ENCODE data around the gene PTPRM.

The PTPRM gene

DNA sequence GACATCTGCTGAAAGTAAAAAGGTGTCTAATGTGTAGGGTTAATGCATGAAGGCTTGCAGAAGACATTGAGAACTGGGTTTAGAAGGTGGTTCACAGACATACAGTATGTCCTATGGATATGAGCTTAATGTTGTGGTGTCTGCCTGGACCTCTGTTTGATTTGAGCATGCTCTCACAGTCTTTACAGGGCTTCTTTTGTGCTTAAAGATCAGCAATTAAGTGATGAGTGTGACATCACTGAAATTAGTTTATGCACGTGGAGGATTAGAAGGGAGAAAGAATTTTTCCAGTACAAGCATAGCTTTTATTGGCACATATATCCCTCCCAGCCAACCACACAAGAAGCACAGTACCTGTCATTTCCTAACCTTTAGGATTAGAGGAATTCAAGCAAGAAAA, 674.6 kb downstream of the PTPRM start:
- no peak overlapping the region for H3K4me3 ChIP-seq (ENCODE audit: extremely low read depth, insufficient read depth, low read length, poor library complexity, severe bottlenecking)
- WGBS, 2 experiments (ENCODE audit: insufficient coverage in 2 of 2) = no CpG with 5 or more reads among the region's 1 CpG
- H3K36me3 ChIP-seq (ENCODE audit: control insufficient read depth, insufficient read depth, low read length) = no peaks in the 10 kb centered on the region
- H3K9me3 ChIP-seq (ENCODE audit: control insufficient read depth, low read length) = no peaks in the 10 kb centered on the region
- no peaks in the 10 kb centered on the region for H3K4me1 ChIP-seq (ENCODE audit: control insufficient read depth, insufficient read depth, low read length, poor library complexity, severe bottlenecking)
- no peak overlapping the region for H3K27ac ChIP-seq (ENCODE audit: low read depth, low read length, severe bottlenecking)

DNA sequence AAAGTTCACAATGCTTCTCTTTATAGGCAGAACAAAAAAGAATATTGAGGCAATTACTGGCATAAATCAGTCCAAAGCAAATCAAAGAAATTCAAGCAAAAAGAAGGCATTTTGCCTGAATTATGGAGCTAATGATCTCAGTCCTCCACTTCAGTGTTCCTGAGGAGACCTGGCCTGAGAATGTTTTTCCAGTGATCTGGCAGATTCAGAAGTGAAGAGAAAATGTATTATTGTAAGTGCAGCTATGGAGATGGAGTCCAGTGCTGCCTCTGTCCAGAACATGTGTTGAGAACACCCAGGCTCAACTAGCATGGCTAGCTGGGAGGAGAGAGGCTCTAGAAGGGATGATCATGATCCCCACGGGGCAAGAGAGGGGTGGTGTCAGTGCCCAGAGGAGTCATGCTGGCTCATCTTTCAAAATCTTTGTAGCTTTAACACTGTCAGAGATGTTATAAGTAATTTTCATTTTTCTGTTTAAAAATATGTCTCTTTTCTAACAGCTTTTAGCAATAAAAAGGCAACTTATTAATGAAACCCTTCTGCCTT, 675.1 kb downstream of the PTPRM start:
- Histone ChIP-seq H3K4me1 (ENCODE audit: control insufficient read depth, insufficient read depth, low read length, poor library complexity, severe bottlenecking) (no peaks in the 10 kb centered on the region), H3K27ac (ENCODE audit: low read depth, low read length, severe bottlenecking) (no peak overlapping the region), H3K4me3 (ENCODE audit: extremely low read depth, insufficient read depth, low read length, poor library complexity, severe bottlenecking) (no peak overlapping the region), H3K9me3 (ENCODE audit: control insufficient read depth, low read length) (no peaks in the 10 kb centered on the region), H3K36me3 (ENCODE audit: control insufficient read depth, insufficient read depth, low read length) (no peaks in the 10 kb centered on the region)
- 88% methylated on average over 1 of the region's 1 CpG; no CpG with 5 or more reads in 1 of the 2 experiments for WGBS, 2 experiments (ENCODE audit: insufficient coverage in 2 of 2)

DNA sequence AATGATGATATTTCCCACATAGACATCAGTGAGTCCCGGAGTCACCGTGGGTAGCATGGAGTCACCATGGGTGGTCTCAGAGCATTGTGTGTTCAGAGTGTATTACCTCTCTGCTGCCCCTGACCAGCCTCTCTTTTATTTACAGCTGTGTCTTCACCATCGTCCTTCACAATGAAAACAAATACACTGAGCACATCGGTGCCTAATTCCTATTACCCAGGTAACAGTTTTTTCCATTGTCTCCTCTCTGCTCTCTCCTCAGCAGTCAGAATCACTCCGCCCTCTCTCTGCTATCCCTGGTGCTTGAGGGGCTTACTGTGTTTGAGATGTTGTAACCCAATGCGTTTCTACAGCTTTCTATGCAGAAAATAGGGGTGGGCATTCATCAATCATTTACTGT, 680.6 kb downstream of the PTPRM start:
- no peaks in the 10 kb centered on the region for H3K9me3 ChIP-seq (ENCODE audit: control insufficient read depth, low read length)
- no peaks in the 10 kb centered on the region for H3K4me1 ChIP-seq (ENCODE audit: control insufficient read depth, insufficient read depth, low read length, poor library complexity, severe bottlenecking)
- H3K4me3 ChIP-seq (ENCODE audit: extremely low read depth, insufficient read depth, low read length, poor library complexity, severe bottlenecking) = no peak overlapping the region
- no peak overlapping the region for H3K27ac ChIP-seq (ENCODE audit: low read depth, low read length, severe bottlenecking)
- 68 to 75% methylated on average over 4 to 6 of the region's 6 CpGs for WGBS, 2 experiments (ENCODE audit: insufficient coverage in 2 of 2)
- H3K36me3 ChIP-seq (ENCODE audit: control insufficient read depth, insufficient read depth, low read length) = no peaks in the 10 kb centered on the region

DNA sequence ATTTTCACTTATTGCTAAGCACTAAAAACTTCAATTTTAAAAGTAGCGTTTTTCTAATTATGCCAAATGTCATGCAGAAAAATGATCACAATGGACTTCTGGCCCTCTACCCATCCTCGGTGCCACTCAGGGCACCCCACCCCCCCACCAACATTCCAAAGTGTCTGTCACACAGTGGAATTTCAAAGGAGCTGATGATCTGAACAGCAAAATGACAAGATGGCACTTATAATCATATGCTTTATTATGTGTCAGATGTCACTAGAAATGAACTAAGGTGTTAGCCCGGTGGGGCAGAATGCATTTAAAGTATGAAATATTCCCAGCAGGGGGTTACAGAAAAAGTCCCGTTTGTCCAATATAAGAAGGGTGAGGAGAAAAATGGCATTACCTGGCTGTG, 681.5 kb downstream of the PTPRM start:
- no peaks in the 10 kb centered on the region for H3K9me3 ChIP-seq (ENCODE audit: control insufficient read depth, low read length)
- H3K4me1 ChIP-seq (ENCODE audit: control insufficient read depth, insufficient read depth, low read length, poor library complexity, severe bottlenecking) = no peaks in the 10 kb centered on the region
- H3K36me3 ChIP-seq (ENCODE audit: control insufficient read depth, insufficient read depth, low read length) = no peaks in the 10 kb centered on the region
- H3K4me3 ChIP-seq (ENCODE audit: extremely low read depth, insufficient read depth, low read length, poor library complexity, severe bottlenecking) = no peak overlapping the region
- WGBS, 2 experiments (ENCODE audit: insufficient coverage in 2 of 2) = 89% methylated on average over 3 of the region's 4 CpGs
- H3K27ac ChIP-seq (ENCODE audit: low read depth, low read length, severe bottlenecking) = no peak overlapping the region

DNA sequence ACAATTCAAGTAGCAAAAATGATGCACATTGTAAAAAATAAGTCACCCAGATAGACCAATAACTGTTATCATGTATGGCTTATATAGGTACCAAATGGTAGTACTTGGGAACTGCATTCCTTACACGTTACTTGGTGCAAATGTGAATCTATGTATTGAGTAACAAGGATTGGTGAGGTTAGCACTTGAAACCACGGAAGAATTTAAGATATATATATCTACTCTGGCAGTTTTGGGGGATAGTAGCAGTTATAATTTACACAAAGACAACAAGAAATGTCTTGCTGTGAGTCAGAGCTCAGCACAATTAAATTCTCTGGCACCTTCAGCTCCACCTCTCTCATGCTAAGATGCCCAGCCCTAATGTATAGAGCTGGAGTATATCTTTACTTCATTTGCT, 682.7 kb downstream of the PTPRM start:
- Histone ChIP-seq H3K4me3 (ENCODE audit: extremely low read depth, insufficient read depth, low read length, poor library complexity, severe bottlenecking) (no peak overlapping the region), H3K4me1 (ENCODE audit: control insufficient read depth, insufficient read depth, low read length, poor library complexity, severe bottlenecking) (no peaks in the 10 kb centered on the region), H3K9me3 (ENCODE audit: control insufficient read depth, low read length) (no peaks in the 10 kb centered on the region), H3K27ac (ENCODE audit: low read depth, low read length, severe bottlenecking) (no peak overlapping the region), H3K36me3 (ENCODE audit: control insufficient read depth, insufficient read depth, low read length) (no peaks in the 10 kb centered on the region)
- WGBS, 2 experiments (ENCODE audit: insufficient coverage in 2 of 2) = 100% methylated on average over 1 of the region's 2 CpGs; no CpG with 5 or more reads in 1 of the 2 experiments

DNA sequence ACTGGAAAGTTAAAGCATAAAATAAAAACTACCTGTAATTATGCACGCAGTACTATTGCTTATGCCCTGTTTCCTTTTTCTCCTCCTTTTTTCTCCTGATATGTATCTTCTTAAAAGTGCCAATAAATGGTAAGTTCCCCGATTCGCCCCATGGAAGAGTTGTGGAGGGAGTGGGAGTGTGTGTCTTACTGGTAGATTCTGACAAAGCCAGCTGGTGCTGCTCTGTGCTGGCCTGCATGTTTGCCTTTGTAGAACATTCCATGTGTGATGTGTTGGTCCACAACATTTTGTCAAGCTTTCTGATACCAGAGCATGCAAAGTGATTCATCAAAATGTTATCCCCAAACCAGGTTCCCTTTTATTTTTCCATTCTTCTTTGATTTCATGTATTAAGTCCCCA, 685.3 kb downstream of the PTPRM start:
- H3K27ac ChIP-seq (ENCODE audit: low read depth, low read length, severe bottlenecking) = no peak overlapping the region
- H3K4me1 ChIP-seq (ENCODE audit: control insufficient read depth, insufficient read depth, low read length, poor library complexity, severe bottlenecking) = no peaks in the 10 kb centered on the region
- no peak overlapping the region for H3K4me3 ChIP-seq (ENCODE audit: extremely low read depth, insufficient read depth, low read length, poor library complexity, severe bottlenecking)
- no peaks in the 10 kb centered on the region for H3K36me3 ChIP-seq (ENCODE audit: control insufficient read depth, insufficient read depth, low read length)
- WGBS, 2 experiments (ENCODE audit: insufficient coverage in 2 of 2) = no CpG with 5 or more reads among the region's 3 CpGs
- no peaks in the 10 kb centered on the region for H3K9me3 ChIP-seq (ENCODE audit: control insufficient read depth, low read length)

DNA sequence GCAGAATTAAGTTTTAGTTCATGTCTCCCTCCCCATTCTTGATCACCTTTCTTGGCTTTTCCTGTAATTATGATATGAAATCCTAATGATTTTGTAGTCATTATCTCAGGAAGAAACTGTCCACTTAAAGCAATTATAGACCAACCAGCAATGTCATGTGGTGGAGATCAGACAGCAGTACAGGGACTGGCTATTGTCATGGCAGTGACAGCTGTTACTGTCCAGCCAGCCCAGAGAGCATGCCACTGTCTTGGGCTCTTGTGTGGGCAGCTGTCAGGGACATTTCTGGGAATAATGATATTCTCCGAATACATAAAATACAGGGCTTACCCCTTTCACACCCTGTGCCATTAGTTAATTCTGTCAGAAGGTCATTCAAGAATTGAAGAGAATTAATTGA, 686.8 kb downstream of the PTPRM start:
- Histone ChIP-seq H3K4me3 (ENCODE audit: extremely low read depth, insufficient read depth, low read length, poor library complexity, severe bottlenecking) (no peak overlapping the region), H3K36me3 (ENCODE audit: control insufficient read depth, insufficient read depth, low read length) (no peaks in the 10 kb centered on the region), H3K4me1 (ENCODE audit: control insufficient read depth, insufficient read depth, low read length, poor library complexity, severe bottlenecking) (no peaks in the 10 kb centered on the region), H3K27ac (ENCODE audit: low read depth, low read length, severe bottlenecking) (no peak overlapping the region), H3K9me3 (ENCODE audit: control insufficient read depth, low read length) (no peaks in the 10 kb centered on the region)
- WGBS, 2 experiments (ENCODE audit: insufficient coverage in 2 of 2) = no CpG with 5 or more reads among the region's 1 CpG

DNA sequence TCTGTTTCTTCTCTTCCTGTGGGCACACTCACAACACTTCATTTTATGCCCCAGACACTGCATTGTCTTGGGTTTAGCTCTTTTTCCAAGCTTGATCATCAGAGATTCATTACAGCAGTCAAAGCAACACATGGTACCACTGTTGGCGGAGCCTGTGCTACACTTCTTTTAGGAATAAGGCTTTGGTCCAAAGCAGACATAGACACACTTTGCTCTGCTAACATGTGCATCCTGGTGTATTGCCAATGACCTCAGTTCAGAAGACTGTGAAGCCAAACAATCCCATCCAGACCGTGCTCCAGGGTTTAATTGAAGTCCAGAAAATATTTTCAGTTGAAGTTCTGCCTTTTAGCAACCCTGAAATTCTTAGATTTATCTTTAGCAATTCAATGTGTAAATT, 687.5 kb downstream of the PTPRM start:
- no peaks in the 10 kb centered on the region for H3K36me3 ChIP-seq (ENCODE audit: control insufficient read depth, insufficient read depth, low read length)
- WGBS, 2 experiments (ENCODE audit: insufficient coverage in 2 of 2) = 89 to 93% methylated on average over 2 of the region's 2 CpGs
- H3K9me3 ChIP-seq (ENCODE audit: control insufficient read depth, low read length) = no peaks in the 10 kb centered on the region
- no peak overlapping the region for H3K4me3 ChIP-seq (ENCODE audit: extremely low read depth, insufficient read depth, low read length, poor library complexity, severe bottlenecking)
- no peaks in the 10 kb centered on the region for H3K4me1 ChIP-seq (ENCODE audit: control insufficient read depth, insufficient read depth, low read length, poor library complexity, severe bottlenecking)
- no peak overlapping the region for H3K27ac ChIP-seq (ENCODE audit: low read depth, low read length, severe bottlenecking)

DNA sequence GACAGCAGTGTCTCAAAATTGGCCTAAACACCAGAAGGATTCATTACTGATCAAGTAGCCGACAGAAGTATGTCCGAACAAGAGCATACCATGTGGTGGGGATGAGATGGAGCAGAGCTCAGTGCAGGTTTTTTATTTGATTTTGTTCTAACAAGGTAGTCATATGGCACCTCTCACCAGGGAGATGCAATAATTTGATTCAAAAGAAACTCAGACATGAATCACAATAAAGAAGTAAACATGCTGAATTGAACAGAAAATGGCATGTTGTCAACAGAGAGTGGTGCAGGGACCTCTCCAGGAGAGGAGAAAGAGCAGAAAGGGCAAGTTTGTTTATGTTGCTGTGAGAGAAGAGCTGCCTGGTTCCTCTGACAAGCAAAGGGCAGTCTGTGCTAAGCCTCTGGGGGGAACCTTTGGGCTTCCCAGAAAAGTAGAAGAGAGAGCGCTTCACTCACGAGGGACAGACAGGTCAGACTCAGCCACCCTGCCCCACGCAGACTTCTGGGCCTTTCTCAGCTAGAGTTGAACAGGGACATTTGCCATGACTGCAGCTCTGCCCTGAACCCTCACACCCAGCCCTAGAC, 690.8 kb downstream of the PTPRM start:
- H3K4me1 ChIP-seq (ENCODE audit: control insufficient read depth, insufficient read depth, low read length, poor library complexity, severe bottlenecking) = no peaks in the 10 kb centered on the region
- 81 to 82% methylated on average over 3 to 5 of the region's 5 CpGs for WGBS, 2 experiments (ENCODE audit: insufficient coverage in 2 of 2)

DNA sequence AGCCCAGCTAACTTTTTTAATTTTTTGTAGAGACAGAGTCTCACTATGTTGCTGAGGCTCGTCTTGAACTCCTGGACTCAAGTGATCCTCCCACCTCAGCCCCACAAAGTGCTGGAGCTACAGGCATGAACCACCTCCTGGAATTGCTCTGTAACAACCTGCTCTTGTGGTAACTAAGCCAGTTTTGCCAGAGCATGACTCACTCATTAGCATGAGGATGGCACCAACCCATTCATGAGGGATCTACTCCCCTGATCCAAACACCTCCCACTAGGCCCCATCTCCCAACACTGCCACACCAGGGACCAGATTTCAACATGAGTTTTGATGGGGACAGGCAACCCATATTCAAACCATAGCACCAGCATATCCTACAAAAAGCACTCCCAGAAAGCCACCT, 693.2 kb downstream of the PTPRM start:
- Histone ChIP-seq H3K4me3 (ENCODE audit: extremely low read depth, insufficient read depth, low read length, poor library complexity, severe bottlenecking) (no peak overlapping the region), H3K36me3 (ENCODE audit: control insufficient read depth, insufficient read depth, low read length) (no peaks in the 10 kb centered on the region), H3K4me1 (ENCODE audit: control insufficient read depth, insufficient read depth, low read length, poor library complexity, severe bottlenecking) (no peaks in the 10 kb centered on the region), H3K27ac (ENCODE audit: low read depth, low read length, severe bottlenecking) (no peak overlapping the region), H3K9me3 (ENCODE audit: control insufficient read depth, low read length) (no peaks in the 10 kb centered on the region)
- WGBS, 2 experiments (ENCODE audit: insufficient coverage in 2 of 2) = 100% methylated on average over 1 of the region's 1 CpG

More for the DNA sequence above, 690.8 kb downstream of the PTPRM start:
- Histone ChIP-seq H3K9me3 (ENCODE audit: control insufficient read depth, low read length) (no peaks in the 10 kb centered on the region), H3K36me3 (ENCODE audit: control insufficient read depth, insufficient read depth, low read length) (no peaks in the 10 kb centered on the region), H3K27ac (ENCODE audit: low read depth, low read length, severe bottlenecking) (no peak overlapping the region), H3K4me3 (ENCODE audit: extremely low read depth, insufficient read depth, low read length, poor library complexity, severe bottlenecking) (no peak overlapping the region)

DNA sequence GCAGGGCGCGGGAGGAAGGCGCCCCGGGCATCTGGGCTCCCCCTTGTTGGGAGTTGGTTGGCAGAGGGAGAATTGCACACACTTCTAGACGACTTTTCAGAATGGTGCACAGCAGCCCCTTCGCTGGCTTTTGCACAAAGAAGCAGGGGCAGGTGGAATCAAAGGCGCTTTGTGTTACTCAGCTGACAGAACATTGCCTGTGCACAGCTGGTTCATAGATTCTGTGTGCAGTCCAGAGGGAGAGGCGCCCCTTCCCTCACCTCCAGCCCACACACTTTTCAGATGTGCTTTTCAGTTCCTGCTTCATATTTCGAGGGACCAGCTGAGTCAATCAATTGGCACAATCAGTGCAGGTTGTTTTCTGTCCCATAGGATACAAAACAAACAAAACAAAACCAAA, 693.7 kb downstream of the PTPRM start:
- Histone ChIP-seq H3K27ac (ENCODE audit: low read depth, low read length, severe bottlenecking) (no peak overlapping the region), H3K4me1 (ENCODE audit: control insufficient read depth, insufficient read depth, low read length, poor library complexity, severe bottlenecking) (no peaks in the 10 kb centered on the region), H3K4me3 (ENCODE audit: extremely low read depth, insufficient read depth, low read length, poor library complexity, severe bottlenecking) (no peak overlapping the region), H3K36me3 (ENCODE audit: control insufficient read depth, insufficient read depth, low read length) (no peaks in the 10 kb centered on the region), H3K9me3 (ENCODE audit: control insufficient read depth, low read length) (no peaks in the 10 kb centered on the region)
- 93 to 96% methylated on average over 3 to 7 of the region's 9 CpGs for WGBS, 2 experiments (ENCODE audit: insufficient coverage in 2 of 2)

Measured in mesodermal cell (in vitro differentiated cells).